GM21619 (cell line): ENCODE measurements around the gene CACNA2D3.

Experiments
- ATAC-seq: cut with Tn5 transposase; IDR thresholded peaks from one replicate; pipeline ENCODE4 v1.9.1; 2021; ENCODE audit not compliant: unreplicated experiment

Gene CACNA2D3

GRCh38 chr3:54168451-54168850 is 46.1 kb downstream of the CACNA2D3 start:
- ATAC-seq, result no peak

GRCh38 chr3:54169524-54169923 is 47.2 kb downstream of the CACNA2D3 start:
- no peak for ATAC-seq

DNA sequence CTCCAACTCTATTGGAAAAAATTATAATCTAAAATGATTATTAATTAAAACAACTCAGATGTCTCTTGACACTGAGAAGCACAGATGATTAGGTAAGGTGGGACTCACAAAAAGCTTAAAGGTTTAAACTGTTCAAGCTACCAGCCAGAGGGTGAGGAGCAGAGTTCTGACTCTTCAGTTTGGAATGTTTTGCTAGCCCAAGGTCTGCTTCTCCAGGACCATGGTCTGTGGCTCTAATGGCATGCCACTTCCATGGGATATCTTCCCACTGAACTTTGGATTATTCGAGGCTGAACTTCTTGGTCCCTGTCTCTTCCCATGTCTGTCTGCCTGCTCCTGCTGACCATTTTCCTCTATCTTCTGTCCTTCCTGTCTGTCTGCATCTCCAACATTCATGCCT is 49.2 kb downstream of the CACNA2D3 start:
- ATAC-seq, result no peak

GRCh38 chr3:54171951-54172350 is 49.6 kb downstream of the CACNA2D3 start:
- no peak for ATAC-seq

- ATAC-seq, result no peak
These were observed 51.0 kb downstream of the CACNA2D3 start for GRCh38 chr3:54173371-54173770.

DNA sequence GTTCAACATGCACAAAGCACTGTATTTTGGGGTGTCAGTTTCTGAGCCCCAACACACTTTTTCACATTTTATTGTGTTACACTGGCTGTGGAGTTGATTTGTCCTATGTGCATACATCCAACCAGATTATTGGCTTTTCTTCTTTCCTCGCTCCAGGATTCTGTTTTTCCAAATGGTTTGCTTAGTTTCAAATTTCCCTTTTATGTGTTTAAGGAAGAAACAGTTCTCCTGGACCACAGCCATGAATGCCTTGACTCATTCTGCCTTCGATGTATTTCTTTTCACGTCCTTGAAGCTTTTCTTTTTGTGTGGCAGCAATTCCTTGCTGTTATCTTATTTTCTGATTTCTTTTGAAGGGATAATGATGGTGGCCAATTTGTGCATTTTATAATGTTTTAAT is 53.8 kb downstream of the CACNA2D3 start:
- no peak for ATAC-seq

GRCh38 chr3:54177816-54178215 is 55.5 kb downstream of the CACNA2D3 start:
- ATAC-seq, result no peak

DNA sequence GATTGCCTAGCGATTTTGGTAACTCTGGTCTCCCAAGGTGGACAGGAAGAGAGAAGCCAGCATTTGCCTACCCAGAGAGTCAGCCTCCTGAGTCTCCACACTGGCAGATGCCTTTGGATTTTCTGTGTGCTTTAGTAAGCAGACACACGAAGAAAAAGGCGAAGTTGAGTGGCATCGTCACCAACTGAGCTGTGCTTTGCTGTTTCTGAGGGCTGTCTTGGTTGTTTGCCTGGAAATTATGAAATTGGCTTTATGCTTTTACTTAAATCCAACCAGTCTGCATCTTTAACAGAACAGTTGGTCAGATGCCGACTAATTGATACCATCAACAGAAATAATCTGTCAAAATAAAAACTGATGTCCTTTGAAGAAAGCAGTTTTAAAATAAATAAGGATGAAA is 56.0 kb downstream of the CACNA2D3 start:
- ATAC-seq, result no peak

- ATAC-seq, result no peak
These were observed 58.6 kb downstream of the CACNA2D3 start for GRCh38 chr3:54180921-54181320.

- ATAC-seq, result no peak
These were observed 59.9 kb downstream of the CACNA2D3 start for GRCh38 chr3:54182242-54182641.

DNA sequence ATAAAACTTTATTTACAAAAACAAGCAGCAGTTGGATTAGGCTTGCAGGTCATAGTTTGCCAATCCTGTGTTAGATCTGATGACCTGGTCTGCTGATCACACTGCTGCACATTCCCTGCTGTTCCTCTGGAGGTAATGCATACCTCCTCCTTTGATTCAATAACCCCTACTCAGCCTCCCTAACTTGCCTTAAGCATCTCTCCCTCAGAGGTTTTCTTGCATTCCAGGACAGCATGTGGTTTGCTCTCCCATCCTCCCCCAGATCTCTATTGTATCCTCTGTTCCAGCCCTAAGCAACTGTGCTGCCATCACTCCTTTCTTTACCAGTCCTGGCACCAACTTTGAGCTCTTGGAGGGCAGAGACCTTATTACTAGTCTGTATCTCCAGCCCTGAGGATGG is 63.4 kb downstream of the CACNA2D3 start:
- ATAC-seq, result no peak

- ATAC-seq, result no peak
These were observed 65.9 kb downstream of the CACNA2D3 start for GRCh38 chr3:54188176-54188791.

DNA sequence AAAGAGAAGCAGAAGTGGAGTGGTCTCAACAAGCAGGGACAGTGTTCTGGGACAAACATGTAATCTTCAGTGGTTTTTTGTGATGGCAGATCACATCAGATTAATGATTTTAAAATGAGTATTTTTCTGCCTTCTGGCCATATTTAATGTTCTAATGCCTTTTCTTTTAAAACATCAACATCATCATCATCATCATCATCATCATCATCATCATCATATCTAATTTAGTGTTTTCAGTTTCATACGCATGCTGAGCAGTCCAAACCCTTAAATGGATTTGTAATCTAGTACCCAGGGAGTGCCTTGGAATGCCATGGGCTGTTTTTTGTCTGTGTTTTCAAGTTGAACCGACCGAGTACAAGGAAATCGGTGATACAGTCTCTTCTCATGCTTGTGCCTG is 68.9 kb downstream of the CACNA2D3 start:
- no peak for ATAC-seq

- ATAC-seq, result no peak
These were observed 69.7 kb downstream of the CACNA2D3 start for GRCh38 chr3:54192026-54192425.

DNA sequence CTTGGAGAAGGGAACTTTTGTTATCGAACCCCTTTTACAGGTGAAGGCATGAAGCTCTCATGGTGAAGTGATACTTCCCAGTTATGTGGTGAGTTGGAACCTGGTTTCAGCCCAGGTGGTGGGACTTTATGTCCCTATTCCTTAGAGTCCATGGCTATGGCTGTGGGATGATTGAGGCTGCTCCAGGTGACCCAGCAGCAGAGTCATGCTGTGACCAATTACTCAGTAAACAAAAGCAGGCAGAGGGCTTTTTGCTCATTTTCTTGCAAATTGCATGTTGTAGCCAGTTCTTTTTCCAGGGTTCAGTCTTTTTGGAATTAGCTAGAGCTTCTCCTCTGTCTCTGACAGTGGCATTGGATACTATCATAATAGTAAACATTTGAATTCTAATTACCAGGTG is 70.7 kb downstream of the CACNA2D3 start:
- ATAC-seq, result no peak

- no peak for ATAC-seq
These were observed 74.1 kb downstream of the CACNA2D3 start for GRCh38 chr3:54196360-54196991.

GRCh38 chr3:54197509-54197908 is 75.2 kb downstream of the CACNA2D3 start:
- no peak for ATAC-seq

DNA sequence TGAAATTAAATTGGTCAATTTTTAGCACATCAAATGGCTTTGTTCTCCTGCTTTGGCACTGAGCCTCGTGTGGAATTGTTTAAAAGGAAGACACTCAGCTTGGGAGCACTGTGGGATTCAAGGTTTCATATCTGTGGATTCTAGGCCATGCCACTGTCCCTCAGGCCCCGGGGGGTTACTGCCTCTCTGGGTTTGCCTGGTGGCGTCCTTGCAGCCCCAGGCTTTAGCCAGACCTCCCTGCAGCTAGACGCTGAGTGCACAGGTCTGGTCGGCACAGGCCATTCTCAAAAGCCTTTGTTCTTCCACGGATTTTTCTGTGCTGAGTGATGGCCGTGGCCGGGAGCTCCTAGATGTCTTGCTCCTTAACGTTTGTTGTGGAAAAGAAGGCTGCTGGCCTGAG is 76.2 kb downstream of the CACNA2D3 start:
- no peak for ATAC-seq

GRCh38 chr3:54202054-54202453 is 79.7 kb downstream of the CACNA2D3 start:
- no peak for ATAC-seq

DNA sequence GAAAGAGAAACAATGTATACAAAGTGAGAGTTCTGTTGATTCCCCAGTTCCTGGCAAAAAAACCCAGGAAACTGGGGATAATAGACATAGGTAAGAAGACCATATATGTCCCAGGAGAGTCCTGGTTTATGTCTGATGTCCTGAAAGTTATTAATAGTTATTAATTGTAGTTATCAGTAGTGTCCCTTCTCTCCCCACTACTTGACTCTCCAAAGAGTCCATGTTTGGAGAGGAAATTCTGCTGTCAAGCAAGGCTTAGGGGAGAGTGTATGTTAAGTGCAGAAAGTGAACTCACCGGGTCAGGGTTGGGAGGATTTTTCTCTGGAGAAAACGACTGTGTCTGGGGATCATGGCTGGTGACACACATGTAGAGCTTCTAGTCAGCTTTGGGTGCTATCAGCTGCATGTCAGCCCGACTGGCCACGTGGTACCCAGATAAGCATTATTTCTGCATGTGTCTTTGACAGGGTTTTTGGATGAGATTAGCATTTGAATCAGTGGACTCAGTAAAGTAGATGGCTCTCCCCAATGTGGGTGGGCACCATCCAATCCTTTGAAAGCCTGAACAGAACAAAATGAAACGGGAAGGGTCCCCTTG is 80.4 kb downstream of the CACNA2D3 start:
- ATAC-seq, result no peak

GRCh38 chr3:54206874-54207273 is 84.5 kb downstream of the CACNA2D3 start:
- no peak for ATAC-seq

DNA sequence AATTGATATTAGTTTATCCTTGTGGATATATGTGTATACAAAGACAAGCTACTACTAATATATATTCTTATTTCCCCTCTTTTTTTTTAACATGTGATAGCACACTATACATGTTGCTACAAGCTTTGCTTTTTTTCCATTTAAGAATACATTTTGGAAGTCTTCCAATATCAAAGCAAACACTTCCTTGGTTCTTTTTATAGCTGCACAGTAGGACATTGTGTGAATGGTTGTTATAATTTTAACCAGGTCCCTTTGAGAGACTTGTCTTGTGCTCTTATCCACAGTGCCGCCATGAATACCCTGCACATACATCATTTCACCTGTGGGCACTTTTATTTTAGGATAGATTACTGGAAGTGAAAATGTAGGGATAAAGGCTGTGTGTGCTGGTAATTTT is 88.7 kb downstream of the CACNA2D3 start:
- no peak for ATAC-seq

GRCh38 chr3:54212723-54213122 is 90.4 kb downstream of the CACNA2D3 start:
- no peak for ATAC-seq
